Heart left ventricle (tissue), 13 donors: ENCODE results near the gene WDFY3.

Source experiments
- POLR2A ChIP-seq, 2 donors: fragments of 450-650 bp; IDR thresholded peaks; one replicate each; pipeline ENCODE4 v1.6.1; 2017; ENCODE audit warnings: antibody characterized with exemption in 2 of 2, mild to moderate bottlenecking in 2 of 2, moderate library complexity in 2 of 2
- TF ChIP-seq, protein P1 (sequence below), 12 donors: fragments of 200-600 bp; sonication (generic) in 4 of 12; IDR thresholded peaks; one replicate each; pipeline versions ENCODE4 v1.5.0 to v1.8.0; 2018 to 2022; ENCODE audit warnings: antibody characterized with exemption in 12 of 12, mild to moderate bottlenecking in 5 of 12
- donor health status: ischemic (EF 13 %, LVEDD 7.1; RV severe dilation, severe dysfunction).
- donor health status: DM: no; HTN: yes; CAD: no.
- donor health status: DM: no; HTN: no; CAD: no.
- donor health status: ischemic (EF 25% LVEDD 6.9; RV normal size, moderate dysfunction).
- donor health status: ischemic (EF 25% LVEDD 5.7; RV mildly dilated, moderate dysfunction).
- donor health status: ischemic (EF 35%, LVEDD 5.7; RV mildly dilated, moderate dysfunction).
- donor health status: nonischemic (EF 11% LVEDD 7.7; RV severe dilation, severe dysfunction).
- donor health status: DM: yes; HTN: yes; CAD: no.
- donor health status: PGD.
- donor health status: ischemic (EF 29% LVEDD 5.4; RV normal size, mild dysfunction).
- donor health status: nonischemic (EF 23%, LVEDD 6.1; RV moderate dilation, normal function).

GRCh38 chr4:84767168-84767567, 199.3 kb downstream of the WDFY3 start:
- TF ChIP-seq, protein P1, sequence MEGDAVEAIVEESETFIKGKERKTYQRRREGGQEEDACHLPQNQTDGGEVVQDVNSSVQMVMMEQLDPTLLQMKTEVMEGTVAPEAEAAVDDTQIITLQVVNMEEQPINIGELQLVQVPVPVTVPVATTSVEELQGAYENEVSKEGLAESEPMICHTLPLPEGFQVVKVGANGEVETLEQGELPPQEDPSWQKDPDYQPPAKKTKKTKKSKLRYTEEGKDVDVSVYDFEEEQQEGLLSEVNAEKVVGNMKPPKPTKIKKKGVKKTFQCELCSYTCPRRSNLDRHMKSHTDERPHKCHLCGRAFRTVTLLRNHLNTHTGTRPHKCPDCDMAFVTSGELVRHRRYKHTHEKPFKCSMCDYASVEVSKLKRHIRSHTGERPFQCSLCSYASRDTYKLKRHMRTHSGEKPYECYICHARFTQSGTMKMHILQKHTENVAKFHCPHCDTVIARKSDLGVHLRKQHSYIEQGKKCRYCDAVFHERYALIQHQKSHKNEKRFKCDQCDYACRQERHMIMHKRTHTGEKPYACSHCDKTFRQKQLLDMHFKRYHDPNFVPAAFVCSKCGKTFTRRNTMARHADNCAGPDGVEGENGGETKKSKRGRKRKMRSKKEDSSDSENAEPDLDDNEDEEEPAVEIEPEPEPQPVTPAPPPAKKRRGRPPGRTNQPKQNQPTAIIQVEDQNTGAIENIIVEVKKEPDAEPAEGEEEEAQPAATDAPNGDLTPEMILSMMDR (IDR thresholded peaks at IDR 0.05): no peak
- no peak for TF ChIP-seq POLR2A (IDR thresholded peaks at IDR 0.05)
